Measurements from ENCODE around the gene ZC3H7A. TPM values are rescaled to one million over a fixed set of nuclear protein-coding genes. Genes with fewer than 3 reads are reported as not detected.
A peak's percentile ranks its signal among the peaks of the same experiment; 100 is the strongest.

Gene ZC3H7A
- total and polyA plus RNA-seq, 10 of the 15 experiments (the other 5 are each of a cell fraction or from before 2014, with no cell fraction given), result 46.3 to 188 (median 68.6) TPM

- TF ChIP-seq CBFB (IDR thresholded peaks at IDR 0.05; ENCODE audit: low read depth) (peak; percentile 69; the same call in 1 of the 2 replicates), ZBED1 (IDR thresholded peaks at IDR 0.05; ENCODE audit: borderline replicate concordance) (no peak), MYB (IDR thresholded peaks at IDR 0.05; ENCODE audit: borderline replicate concordance, low read depth, low read length) (no peak), BRCA1 (IDR thresholded peaks at IDR 0.05; ENCODE audit: low read depth, low read length) (no peak), REST (IDR thresholded peaks at IDR 0.05; ENCODE audit: low read depth, low read length) (no peak), MEF2A (IDR thresholded peaks at IDR 0.05; ENCODE audit: insufficient read depth, low read depth, low read length) (no peak), HDGF (IDR thresholded peaks at IDR 0.05) (peak; percentile 47; the same call in 1 of the 2 replicates), CREM (IDR thresholded peaks at IDR 0.05; ENCODE audit: low read depth) (peak; percentile 77; the same call in 1 of the 2 replicates), SKIL (IDR thresholded peaks at IDR 0.05; ENCODE audit: low read depth, poor library complexity, severe bottlenecking) (no peak), POLR2AphosphoS2 (IDR thresholded peaks at IDR 0.05; ENCODE audit: low read depth, low read length) (peak; percentile 86; the same call in 1 of the 2 replicates), MXI1 (IDR thresholded peaks at IDR 0.05; ENCODE audit: low read depth, low read length) (no peak; the same call in 1 of the 2 replicates), SREBF2 (IDR thresholded peaks at IDR 0.05; ENCODE audit: low read length) (no peak), CREB1 (IDR thresholded peaks at IDR 0.05; ENCODE audit: low read depth) (peak; percentile 90), YY1 (IDR thresholded peaks at IDR 0.05; ENCODE audit: low read depth, low read length) (peak; percentile 91), ZNF384 (IDR thresholded peaks at IDR 0.05; ENCODE audit: borderline replicate concordance, low read depth, low read length) (no peak), SUZ12 (IDR thresholded peaks at IDR 0.05; ENCODE audit: unreplicated experiment) (no peak), CEBPZ (IDR thresholded peaks at IDR 0.05; ENCODE audit: low read depth, low read length) (no peak), YBX1 (IDR thresholded peaks at IDR 0.05) (no peak), GABPA (IDR thresholded peaks at IDR 0.05; ENCODE audit: low read depth) (no peak)
- TF ChIP-seq, protein P1, sequence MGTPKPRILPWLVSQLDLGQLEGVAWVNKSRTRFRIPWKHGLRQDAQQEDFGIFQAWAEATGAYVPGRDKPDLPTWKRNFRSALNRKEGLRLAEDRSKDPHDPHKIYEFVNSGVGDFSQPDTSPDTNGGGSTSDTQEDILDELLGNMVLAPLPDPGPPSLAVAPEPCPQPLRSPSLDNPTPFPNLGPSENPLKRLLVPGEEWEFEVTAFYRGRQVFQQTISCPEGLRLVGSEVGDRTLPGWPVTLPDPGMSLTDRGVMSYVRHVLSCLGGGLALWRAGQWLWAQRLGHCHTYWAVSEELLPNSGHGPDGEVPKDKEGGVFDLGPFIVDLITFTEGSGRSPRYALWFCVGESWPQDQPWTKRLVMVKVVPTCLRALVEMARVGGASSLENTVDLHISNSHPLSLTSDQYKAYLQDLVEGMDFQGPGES (IDR thresholded peaks at IDR 0.05), result peak; percentile 64; the same call in 1 of the 2 replicates
These were observed at the start of gene ZC3H7A (continued) for GRCh38 chr16:11797166-11797956.
